Measurements from ENCODE around the gene OLFML3. TPM values are rescaled to one million over a fixed set of nuclear protein-coding genes. Genes with fewer than 3 reads are reported as not detected.

OLFML3 gene
- total and polyA plus RNA-seq, 2 donors (not counting 1 experiment from before 2014, with no cell fraction given), result 0.32 TPM; not detected in 1

- Mint-ChIP-seq H3K9me3 (ENCODE audit: insufficient read depth) (no peaks in the 10 kb centered on the region), H3K27me3 (peaks cover 2% of the 10 kb centered on the region), H3K4me1 (peaks cover 3% of the 10 kb centered on the region), H3K27ac (no peak overlapping the region), H3K4me3 (no peak overlapping the region)
- Histone ChIP-seq H3K9me3 (ENCODE audit: control extremely low read depth in 1 of 3, control insufficient read depth in 2 of 3, insufficient read depth in 1 of 3, low read length in 2 of 3) (peaks cover 0 to 3% (median 2%) of the 10 kb centered on the region in 3 donors), H3K9ac (ENCODE audit: low read length) (no peak overlapping the region), H3K4me1 (ENCODE audit: control insufficient read depth in 2 of 2, insufficient read depth in 2 of 2, low read length in 2 of 2) (no peaks in the 10 kb centered on the region), H2AFZ (ENCODE audit: insufficient read depth, low read depth, low read length, poor library complexity, severe bottlenecking) (no peak overlapping the region), H3K4me3 (ENCODE audit: control extremely low read depth in 1 of 5, extremely low read depth in 1 of 5, insufficient read depth in 1 of 5, low read depth in 2 of 5, low read length in 4 of 5) (no peak overlapping the region), H3K4me2 (replicated peaks; ENCODE audit: low read depth, low read length, poor library complexity, severe bottlenecking) (no peak overlapping the region), H4K20me1 (ENCODE audit: control insufficient read depth, insufficient read depth, low read length, poor library complexity, severe bottlenecking) (no peaks in the 10 kb centered on the region), H3K79me2 (ENCODE audit: control insufficient read depth, insufficient read depth, low read length) (no peaks in the 10 kb centered on the region), H3K36me3 (replicated peaks in 1 of 2; ENCODE audit: control extremely low read depth in 1 of 2, control insufficient read depth in 1 of 2, extremely low read depth in 1 of 2, insufficient read depth in 2 of 2, low read length in 1 of 2) (no peaks in the 10 kb centered on the region), H3K27me3 (replicated peaks in 1 of 4; ENCODE audit: control extremely low read depth in 1 of 4, control insufficient read depth in 3 of 4, insufficient read depth in 4 of 4, low read length in 3 of 4) (no peaks in the 10 kb centered on the region), H3K27ac (ENCODE audit: low read length in 2 of 2) (no peak overlapping the region)
- WGBS (ENCODE audit: insufficient coverage), result 100% methylated on average over 1 of the region's 4 CpGs
- DNase-seq, result no peak
- ChIA-PET POLR2A (no interaction called here), CTCF (interaction anchor here (1.4 kb wide), 1 partner anchor 298 kb away, joined by 3 read pairs; no protein-coding TSS in a partner anchor)
- no peak for TF ChIP-seq EZH2 (IDR thresholded peaks at IDR 0.05; ENCODE audit: borderline replicate concordance, insufficient read depth, low read depth, low read length, poor library complexity, severe bottlenecking)
- TF ChIP-seq CTCF (IDR thresholded peaks at IDR 0.05), result no peak
- ATAC-seq (ENCODE audit: low read depth), result no peak
- intact Hi-C loops (cut with micrococcal nuclease), result no loop called here
Observed at GRCh38 chr1:113984710-113985109, 5.4 kb downstream of the OLFML3 start.

GRCh38 chr1:113986802-113987201, 7.5 kb downstream of the OLFML3 start:
- Histone ChIP-seq H3K27ac (ENCODE audit: low read length in 2 of 2) (no peak overlapping the region), H3K9ac (ENCODE audit: low read length) (no peak overlapping the region), H2AFZ (ENCODE audit: insufficient read depth, low read depth, low read length, poor library complexity, severe bottlenecking) (no peak overlapping the region), H3K4me1 (ENCODE audit: control insufficient read depth in 2 of 2, insufficient read depth in 2 of 2, low read length in 2 of 2) (no peaks in the 10 kb centered on the region), H3K9me3 (ENCODE audit: control extremely low read depth in 1 of 3, control insufficient read depth in 2 of 3, insufficient read depth in 1 of 3, low read length in 2 of 3) (peaks cover 0 to 3% (median 2%) of the 10 kb centered on the region in 3 donors), H3K27me3 (replicated peaks in 1 of 4; ENCODE audit: control extremely low read depth in 1 of 4, control insufficient read depth in 3 of 4, insufficient read depth in 4 of 4, low read length in 3 of 4) (no peaks in the 10 kb centered on the region), H3K36me3 (replicated peaks in 1 of 2; ENCODE audit: control extremely low read depth in 1 of 2, control insufficient read depth in 1 of 2, extremely low read depth in 1 of 2, insufficient read depth in 2 of 2, low read length in 1 of 2) (no peaks in the 10 kb centered on the region), H4K20me1 (ENCODE audit: control insufficient read depth, insufficient read depth, low read length, poor library complexity, severe bottlenecking) (no peaks in the 10 kb centered on the region), H3K4me3 (ENCODE audit: control extremely low read depth in 1 of 5, extremely low read depth in 1 of 5, insufficient read depth in 1 of 5, low read depth in 2 of 5, low read length in 4 of 5) (no peak overlapping the region), H3K79me2 (ENCODE audit: control insufficient read depth, insufficient read depth, low read length) (no peaks in the 10 kb centered on the region), H3K4me2 (replicated peaks; ENCODE audit: low read depth, low read length, poor library complexity, severe bottlenecking) (no peak overlapping the region)
- Mint-ChIP-seq H3K27me3 (peaks cover 2% of the 10 kb centered on the region), H3K4me3 (no peak overlapping the region), H3K4me1 (peaks cover 10% of the 10 kb centered on the region), H3K27ac (no peak overlapping the region), H3K9me3 (ENCODE audit: insufficient read depth) (no peaks in the 10 kb centered on the region)
- DNase-seq, result no peak
- no peak for TF ChIP-seq CTCF (IDR thresholded peaks at IDR 0.05)
- TF ChIP-seq EZH2 (IDR thresholded peaks at IDR 0.05; ENCODE audit: borderline replicate concordance, insufficient read depth, low read depth, low read length, poor library complexity, severe bottlenecking), result no peak
- ChIA-PET CTCF (interaction anchor here (1.3 kb wide), 1 partner anchor 8 kb away, joined by 3 read pairs; the partner anchor contains the start of gene OLFML3), POLR2A (no interaction called here)
- WGBS (ENCODE audit: insufficient coverage), result 100% methylated on average over 1 of the region's 6 CpGs
- no peak for ATAC-seq (ENCODE audit: low read depth)
- intact Hi-C loops (cut with micrococcal nuclease), result no loop called here

All from B cell (primary cell).